ENCODE results near the gene PILRA. TPM values are rescaled to one million over a fixed set of nuclear protein-coding genes. Genes with fewer than 3 reads are reported as not detected.
"Not testable (repeated sequence)": the region's sequence is repeated elsewhere in the genome, so short reads cannot be mapped to it uniquely, and the experiment has no call there.

PILRA gene
- total RNA-seq, 4 donors from 2014 or later: 2.5 to 10.7 (median 4.7) TPM

GRCh38 chr7:100441641-100442535 lies 68.6 kb downstream of the PILRA start:
- WGBS, 2 donors (ENCODE audit: low coverage in 1 of 2): 57 to 96% methylated on average over 1 to 4 of the region's 11 CpGs
- no peak for ATAC-seq
- Histone ChIP-seq H3K9me3 (no peaks in the 10 kb centered on the region), H3K36me3 (no peaks in the 10 kb centered on the region), H3K4me1 (peaks cover 0 to 13% (median 4%) of the 10 kb centered on the region in 3 donors), H3K27ac (no peak overlapping the region), H3K4me3 (no peak overlapping the region), H3K27me3 (no peaks in the 10 kb centered on the region)
- TF ChIP-seq CTCF (IDR thresholded peaks at IDR 0.05): no peak
- TF ChIP-seq POLR2AphosphoS5 (IDR thresholded peaks at IDR 0.05): no peak
- TF ChIP-seq POLR2A (IDR thresholded peaks at IDR 0.05): no peak
- TF ChIP-seq EP300 (IDR thresholded peaks at IDR 0.05): no peak

- WGBS, 2 donors (ENCODE audit: low coverage in 1 of 2): 79 to 90% methylated on average over 5 to 9 of the region's 9 CpGs
- no peaks in the 10 kb centered on the region for H3K9me3 ChIP-seq
- no peaks in the 10 kb centered on the region for H3K27me3 ChIP-seq
- no peak overlapping the region for H3K4me3 ChIP-seq
- no peaks in the 10 kb centered on the region for H3K36me3 ChIP-seq
- TF ChIP-seq POLR2A (IDR thresholded peaks at IDR 0.05) (no peak), POLR2AphosphoS5 (IDR thresholded peaks at IDR 0.05) (no peak), CTCF (IDR thresholded peaks at IDR 0.05) (no peak)
- H3K4me1 ChIP-seq: peaks cover 0 to 9% (median 4%) of the 10 kb centered on the region in 3 donors
- H3K27ac ChIP-seq: peak overlapping the region in 3 of 4 donors; percentile 61 to 73 (median 62)
- ATAC-seq: no peak
Observed at GRCh38 chr7:100443096-100443840, 70.0 kb downstream of the PILRA start.

- Histone ChIP-seq H3K27me3 (no peaks in the 10 kb centered on the region), H3K27ac (peak overlapping the region in 3 of 4 donors; percentile 61 to 73 (median 62)), H3K4me3 (no peak overlapping the region), H3K36me3 (no peaks in the 10 kb centered on the region), H3K4me1 (peaks cover 0 to 16% (median 4%) of the 10 kb centered on the region in 3 donors), H3K9me3 (no peaks in the 10 kb centered on the region)
- TF ChIP-seq POLR2A (IDR thresholded peaks at IDR 0.05) (no peak), POLR2AphosphoS5 (IDR thresholded peaks at IDR 0.05) (peak; percentile 51)
- WGBS, 2 donors (ENCODE audit: low coverage in 1 of 2): 26 to 62% methylated on average over 4 to 6 of the region's 14 CpGs
- peak; percentile 79 for ATAC-seq
Observed at GRCh38 chr7:100444311-100445278, 71.3 kb downstream of the PILRA start.

- H3K27me3 ChIP-seq: no peaks in the 10 kb centered on the region
- H3K4me1 ChIP-seq: peaks cover 0 to 30% (median 6%) of the 10 kb centered on the region in 3 donors
- H3K36me3 ChIP-seq: no peaks in the 10 kb centered on the region
- no peaks in the 10 kb centered on the region for H3K9me3 ChIP-seq
- peak overlapping the region in 1 of 4 donors; percentile 41 for H3K27ac ChIP-seq
- no peak overlapping the region for H3K4me3 ChIP-seq
- ATAC-seq: no peak
- 0 to 50% methylated on average over 1 to 2 of the region's 2 CpGs for WGBS, 2 donors (ENCODE audit: low coverage in 1 of 2)
- TF ChIP-seq EP300 (IDR thresholded peaks at IDR 0.05) (no peak), CTCF (IDR thresholded peaks at IDR 0.05) (no peak), POLR2AphosphoS5 (IDR thresholded peaks at IDR 0.05) (no peak), POLR2A (IDR thresholded peaks at IDR 0.05) (no peak)
Observed at GRCh38 chr7:100446040-100446439, 72.8 kb downstream of the PILRA start.

- peaks cover 0 to 30% (median 6%) of the 10 kb centered on the region in 3 donors for H3K4me1 ChIP-seq
- 94 to 100% methylated on average over 5 to 6 of the region's 8 CpGs for WGBS, 2 donors (ENCODE audit: low coverage in 1 of 2)
- H3K27ac ChIP-seq, H3K4me3 ChIP-seq, H3K36me3 ChIP-seq, H3K27me3 ChIP-seq, H3K9me3 ChIP-seq, ATAC-seq: not testable (repeated sequence)
Observed at GRCh38 chr7:100447363-100447762, 74.1 kb downstream of the PILRA start.

All from gastroesophageal sphincter (tissue), 4 donors.